Measurements from ENCODE around the gene NEK2. TPM values are rescaled to one million over a fixed set of nuclear protein-coding genes. Genes with fewer than 3 reads are reported as not detected.

NEK2 gene
- total RNA-seq, 4 donors from 2014 or later: 2.4 to 11.8 (median 6.5) TPM

GRCh38 chr1:211642870-211643269, 32.6 kb downstream of the NEK2 start:
- Histone ChIP-seq H3K27ac (peak overlapping the region in 3 of 4 donors; percentile 15 to 59 (median 43)), H3K4me3 (no peak overlapping the region), H3K9me3 (no peaks in the 10 kb centered on the region), H3K36me3 (no peaks in the 10 kb centered on the region), H3K27me3 (no peaks in the 10 kb centered on the region), H3K4me1 (peaks cover 9 to 34% (median 15%) of the 10 kb centered on the region in 3 donors)
- TF ChIP-seq, protein P1, sequence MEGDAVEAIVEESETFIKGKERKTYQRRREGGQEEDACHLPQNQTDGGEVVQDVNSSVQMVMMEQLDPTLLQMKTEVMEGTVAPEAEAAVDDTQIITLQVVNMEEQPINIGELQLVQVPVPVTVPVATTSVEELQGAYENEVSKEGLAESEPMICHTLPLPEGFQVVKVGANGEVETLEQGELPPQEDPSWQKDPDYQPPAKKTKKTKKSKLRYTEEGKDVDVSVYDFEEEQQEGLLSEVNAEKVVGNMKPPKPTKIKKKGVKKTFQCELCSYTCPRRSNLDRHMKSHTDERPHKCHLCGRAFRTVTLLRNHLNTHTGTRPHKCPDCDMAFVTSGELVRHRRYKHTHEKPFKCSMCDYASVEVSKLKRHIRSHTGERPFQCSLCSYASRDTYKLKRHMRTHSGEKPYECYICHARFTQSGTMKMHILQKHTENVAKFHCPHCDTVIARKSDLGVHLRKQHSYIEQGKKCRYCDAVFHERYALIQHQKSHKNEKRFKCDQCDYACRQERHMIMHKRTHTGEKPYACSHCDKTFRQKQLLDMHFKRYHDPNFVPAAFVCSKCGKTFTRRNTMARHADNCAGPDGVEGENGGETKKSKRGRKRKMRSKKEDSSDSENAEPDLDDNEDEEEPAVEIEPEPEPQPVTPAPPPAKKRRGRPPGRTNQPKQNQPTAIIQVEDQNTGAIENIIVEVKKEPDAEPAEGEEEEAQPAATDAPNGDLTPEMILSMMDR (IDR thresholded peaks at IDR 0.05): no peak
- TF ChIP-seq POLR2A (IDR thresholded peaks at IDR 0.05): no peak
- WGBS, 2 donors: 84% methylated on average over 4 of the region's 4 CpGs
- no peak for DNase-seq
- intact Hi-C loops (cut with DNase I): no loop called here

GRCh38 chr1:211641942-211642341, 33.5 kb downstream of the NEK2 start:
- no peak overlapping the region for H3K27ac ChIP-seq
- peaks cover 9 to 30% (median 12%) of the 10 kb centered on the region in 3 donors for H3K4me1 ChIP-seq
- DNase-seq: no peak
- H3K27me3 ChIP-seq: no peaks in the 10 kb centered on the region
- whole genome bisulfite sequencing, 2 donors: 86 to 100% methylated on average over 2 of the region's 2 CpGs
- H3K4me3 ChIP-seq: no peak overlapping the region
- TF ChIP-seq POLR2A (IDR thresholded peaks at IDR 0.05): no peak
- TF ChIP-seq, protein P1 (IDR thresholded peaks at IDR 0.05): no peak
- H3K9me3 ChIP-seq: no peaks in the 10 kb centered on the region
- no peaks in the 10 kb centered on the region for H3K36me3 ChIP-seq
- intact Hi-C loops (cut with DNase I): no loop called here

DNA sequence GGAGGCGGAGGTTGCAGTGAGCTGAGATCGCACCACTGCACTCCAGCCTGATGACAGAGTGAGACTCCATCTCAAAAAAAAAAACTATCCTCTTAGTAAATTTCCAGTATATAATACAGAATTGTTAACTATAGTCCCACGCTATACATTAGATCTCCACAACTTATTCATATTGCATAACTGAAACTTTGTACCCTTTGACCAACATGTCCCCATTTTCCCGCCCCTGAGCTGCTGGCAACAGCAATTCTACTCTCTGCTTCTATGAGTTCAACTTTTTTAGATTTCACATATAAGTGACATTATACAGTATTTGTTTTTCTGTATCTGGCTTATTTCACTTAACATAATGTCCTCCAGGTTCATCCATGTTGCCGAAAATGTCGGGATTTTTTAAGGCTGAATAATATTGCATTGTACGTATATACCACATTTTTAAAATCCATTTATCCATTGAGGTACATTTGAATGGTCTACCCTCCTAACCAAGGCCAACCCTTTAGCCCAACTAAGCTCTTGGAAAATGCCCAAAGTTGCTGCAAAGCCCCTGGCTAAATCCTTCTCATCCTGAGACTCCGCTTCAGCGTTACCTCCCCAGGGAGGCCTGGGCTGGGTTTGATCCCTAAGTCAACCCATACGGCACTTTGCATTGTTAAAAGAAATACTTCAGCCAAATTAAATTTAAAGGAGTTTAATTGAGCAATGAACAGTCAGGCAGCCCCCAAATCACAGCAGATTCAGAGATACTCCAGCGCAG, 34.2 kb downstream of the NEK2 start:
- no peak overlapping the region for H3K27ac ChIP-seq
- H3K4me3 ChIP-seq: no peak overlapping the region
- 85 to 90% methylated on average over 11 of the region's 11 CpGs for WGBS, 2 donors
- no peak for DNase-seq
- no peak for TF ChIP-seq POLR2A (IDR thresholded peaks at IDR 0.05)
- TF ChIP-seq, protein P1 (IDR thresholded peaks at IDR 0.05): no peak
- intact Hi-C loops (cut with DNase I): no loop called here
- H3K36me3 ChIP-seq: no peaks in the 10 kb centered on the region
- H3K27me3 ChIP-seq: no peaks in the 10 kb centered on the region
- peaks cover 9 to 30% (median 12%) of the 10 kb centered on the region in 3 donors for H3K4me1 ChIP-seq
- H3K9me3 ChIP-seq: no peaks in the 10 kb centered on the region

- TF ChIP-seq POLR2A (IDR thresholded peaks at IDR 0.05): no peak
- TF ChIP-seq, protein P1 (IDR thresholded peaks at IDR 0.05): no peak
- Histone ChIP-seq H3K4me1 (peaks cover 9 to 30% (median 12%) of the 10 kb centered on the region in 3 donors), H3K27me3 (no peaks in the 10 kb centered on the region), H3K9me3 (no peaks in the 10 kb centered on the region), H3K36me3 (no peaks in the 10 kb centered on the region), H3K4me3 (no peak overlapping the region), H3K27ac (no peak overlapping the region)
- intact Hi-C loops (cut with DNase I): no loop called here
- 91 to 100% methylated on average over 1 of the region's 1 CpG for WGBS, 2 donors
- DNase-seq: no peak
These were observed 35.2 kb downstream of the NEK2 start for GRCh38 chr1:211640301-211640630.

DNA sequence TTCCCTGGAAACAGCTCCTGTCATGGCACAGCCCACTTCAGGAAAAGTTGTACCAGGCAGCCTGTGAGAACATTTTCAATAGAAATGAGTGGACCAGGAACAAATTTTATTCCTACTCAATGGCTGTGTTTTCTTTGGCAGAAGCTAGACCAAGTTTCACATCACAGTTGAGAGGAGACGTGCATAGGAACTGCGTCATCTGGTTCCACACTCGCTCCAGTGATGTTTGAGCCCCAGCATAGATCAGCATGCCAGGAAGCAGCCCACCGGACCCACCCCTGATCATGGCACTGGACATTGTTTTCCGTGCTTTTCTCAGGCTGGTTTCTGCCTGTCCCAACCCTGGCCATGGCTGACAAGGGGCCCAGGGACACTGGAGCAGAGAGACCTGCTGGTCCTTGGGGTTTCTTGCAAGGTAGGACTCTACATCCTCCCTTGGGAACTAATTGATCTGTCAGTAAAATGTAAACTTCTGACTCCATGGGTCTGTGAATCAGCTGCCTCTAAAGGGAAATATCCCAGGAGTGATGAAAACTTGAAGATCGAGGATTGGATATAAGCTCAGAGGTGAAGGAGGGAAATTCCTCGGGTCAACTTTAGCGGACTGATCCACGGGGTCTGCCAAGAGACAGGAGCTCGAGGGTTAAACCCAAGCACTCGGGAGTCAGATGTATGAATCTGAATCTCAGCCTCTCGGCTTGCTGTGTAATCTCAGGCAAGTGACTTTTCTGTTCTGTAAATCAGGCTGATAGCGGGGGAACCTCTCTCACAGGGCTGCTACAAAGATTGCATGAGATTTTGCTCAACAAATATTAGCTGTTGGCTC, 35.7 kb downstream of the NEK2 start:
- Histone ChIP-seq H3K9me3 (no peaks in the 10 kb centered on the region), H3K27ac (no peak overlapping the region), H3K36me3 (no peaks in the 10 kb centered on the region), H3K4me3 (no peak overlapping the region), H3K27me3 (no peaks in the 10 kb centered on the region), H3K4me1 (peaks cover 9 to 30% (median 12%) of the 10 kb centered on the region in 3 donors)
- intact Hi-C loops (cut with DNase I): no loop called here
- WGBS, 2 donors: 47 to 65% methylated on average over 10 to 12 of the region's 13 CpGs
- TF ChIP-seq, protein P1 (IDR thresholded peaks at IDR 0.05): no peak
- no peak for TF ChIP-seq POLR2A (IDR thresholded peaks at IDR 0.05)
- no peak for DNase-seq
